Myocyte (in vitro differentiated cells): ENCODE measurements around the gene DCAF4. TPM values are rescaled to one million over a fixed set of nuclear protein-coding genes. Genes with fewer than 3 reads are reported as not detected.
A peak's percentile ranks its signal among the peaks of the same experiment; 100 is the strongest.

Experiments
- DNase-seq: peaks from one replicate; pipeline ENCODE4 v3.0.0-alpha.2; 2012; ENCODE audit warnings: low read depth
- total RNA-seq: library from RNA; depleted of rRNA; stranded (reverse); fragments of >200 nt; gene quantifications from 2 replicates; pipeline ENCODE4 v1.2.3, GENCODE V29; 2014

The DCAF4 gene
- total RNA-seq, 1 donor from 2014 or later, result 23.2 TPM

DNA sequence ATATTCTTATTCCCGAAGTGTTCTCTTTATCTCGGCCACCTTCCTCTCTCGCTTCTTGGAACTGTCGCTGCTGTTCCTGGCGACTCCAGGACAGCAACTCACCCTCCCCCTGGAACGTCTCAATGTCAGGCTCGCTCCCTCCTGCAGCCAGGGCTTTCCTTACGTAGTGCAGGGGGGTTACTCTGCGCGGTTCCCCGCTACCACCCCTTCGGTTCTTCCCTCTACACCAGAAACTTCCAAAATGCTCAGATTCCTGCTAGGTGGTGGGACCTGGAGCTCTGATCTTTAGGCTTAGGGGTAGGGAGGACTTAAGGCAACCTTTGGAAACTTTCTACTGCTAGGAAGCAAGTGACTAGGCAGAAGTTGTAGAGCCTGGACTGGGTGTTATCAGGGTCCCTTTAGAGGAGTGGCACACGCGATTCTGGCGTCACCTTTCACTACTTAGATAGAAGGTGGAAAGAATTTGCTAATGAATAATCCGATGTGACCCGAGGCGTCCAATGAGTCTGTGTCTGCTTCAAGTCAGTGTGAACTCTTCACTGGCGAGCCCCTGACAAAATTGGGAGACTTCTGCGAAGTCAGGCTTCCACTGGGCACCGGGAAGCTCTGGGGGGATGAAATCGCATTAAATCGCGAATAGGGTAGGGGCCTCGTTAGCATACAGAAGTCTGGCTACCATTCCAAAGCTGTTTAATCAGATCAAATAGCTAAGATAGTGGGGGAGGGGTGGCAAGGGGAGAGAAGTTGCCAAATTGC, 31.5 kb upstream of the DCAF4 start:
- DNase-seq, result no peak

DNA sequence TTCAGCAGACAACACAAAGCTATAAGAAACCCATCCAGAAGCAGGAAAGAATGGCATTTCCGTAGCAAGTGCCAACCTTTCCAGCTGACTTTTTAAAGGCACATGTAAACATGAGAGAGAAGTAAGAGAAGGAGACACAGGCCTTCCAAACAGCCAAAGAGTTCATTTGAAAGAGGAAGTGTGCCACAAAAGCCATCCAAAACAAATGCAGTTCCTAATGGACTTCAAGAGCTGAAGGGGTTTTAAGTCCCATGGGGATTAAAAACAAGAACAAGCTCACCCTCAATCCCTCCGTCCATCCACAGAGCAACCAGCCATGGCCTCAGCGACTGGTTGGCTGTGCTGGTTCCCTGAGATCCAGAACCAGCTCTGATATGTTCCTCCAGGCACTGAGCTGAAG, 27.8 kb upstream of the DCAF4 start:
- DNase-seq, result no peak

GRCh38 chr14:72901361-72901760, 24.9 kb upstream of the DCAF4 start:
- DNase-seq, result peak; percentile 82

DNA sequence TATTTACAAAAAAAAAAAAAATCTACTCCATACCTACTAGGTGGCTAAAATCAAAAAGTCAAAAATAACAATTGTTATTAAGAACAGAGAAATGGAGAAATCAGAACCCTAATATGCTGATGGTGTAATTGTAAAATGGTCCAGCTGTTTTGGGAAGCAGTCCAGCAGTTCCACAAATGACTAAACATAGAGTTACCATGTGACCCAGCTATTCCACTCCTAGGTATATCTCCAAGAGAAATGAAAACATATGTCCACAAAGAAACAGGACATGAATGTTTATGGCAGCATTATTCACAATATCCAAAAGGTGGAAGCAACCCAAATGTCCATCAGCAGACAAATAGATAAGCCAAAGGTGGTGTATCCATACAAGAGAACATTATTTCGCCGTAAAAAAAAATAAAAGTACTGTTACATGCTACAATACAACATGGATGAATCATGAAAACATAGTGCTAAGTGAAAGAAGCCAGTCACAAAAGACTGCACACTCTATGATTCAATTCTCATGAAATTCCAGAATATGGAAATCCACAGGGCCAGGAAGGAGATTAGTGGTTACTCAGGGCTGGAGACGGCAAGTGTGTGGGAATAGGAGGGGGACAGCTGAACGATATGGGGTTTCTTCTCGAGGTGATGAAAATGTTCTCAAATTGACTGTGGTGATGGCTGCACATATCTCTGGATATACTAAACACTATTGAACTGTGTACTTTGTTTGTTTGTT, 23.3 kb upstream of the DCAF4 start:
- DNase-seq, result peak; percentile 44

DNA sequence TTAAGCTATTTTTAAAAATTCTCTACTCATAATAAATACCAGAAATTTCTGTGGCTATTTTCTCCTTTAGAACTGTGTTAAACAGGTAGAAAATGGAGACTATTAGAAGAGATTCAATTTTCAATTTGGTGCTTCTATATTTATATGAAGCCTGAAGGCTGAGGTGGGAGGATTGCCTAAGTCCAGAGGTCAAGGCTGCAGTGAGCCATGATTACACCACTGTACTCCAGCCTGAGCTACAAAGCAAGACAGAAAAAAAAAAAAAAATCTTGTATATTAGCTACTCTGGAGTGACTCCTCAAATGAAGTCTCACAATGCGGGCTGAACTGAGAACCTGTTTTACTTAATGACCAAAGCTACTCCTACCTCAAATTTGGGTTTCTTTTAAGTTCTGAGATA, 22.5 kb upstream of the DCAF4 start:
- no peak for DNase-seq

DNA sequence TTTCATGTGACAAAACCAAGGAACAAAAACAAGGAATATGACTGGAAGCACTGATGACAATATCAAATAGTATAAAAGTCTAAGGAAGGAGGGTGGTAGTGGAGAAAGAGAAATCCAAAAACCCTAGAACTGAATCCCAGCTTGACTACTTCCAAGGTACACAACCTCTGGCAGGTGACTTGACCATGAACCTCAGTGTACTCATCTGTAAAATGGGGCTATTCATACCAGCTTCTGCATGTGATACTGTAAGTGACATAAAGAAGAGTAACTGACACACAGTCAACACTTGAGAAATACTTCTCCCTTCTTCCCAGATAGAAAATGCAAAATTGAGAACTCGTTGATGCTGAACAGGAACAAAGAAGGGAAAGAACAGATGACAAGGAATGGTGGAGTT, 22.0 kb upstream of the DCAF4 start:
- no peak for DNase-seq

DNA sequence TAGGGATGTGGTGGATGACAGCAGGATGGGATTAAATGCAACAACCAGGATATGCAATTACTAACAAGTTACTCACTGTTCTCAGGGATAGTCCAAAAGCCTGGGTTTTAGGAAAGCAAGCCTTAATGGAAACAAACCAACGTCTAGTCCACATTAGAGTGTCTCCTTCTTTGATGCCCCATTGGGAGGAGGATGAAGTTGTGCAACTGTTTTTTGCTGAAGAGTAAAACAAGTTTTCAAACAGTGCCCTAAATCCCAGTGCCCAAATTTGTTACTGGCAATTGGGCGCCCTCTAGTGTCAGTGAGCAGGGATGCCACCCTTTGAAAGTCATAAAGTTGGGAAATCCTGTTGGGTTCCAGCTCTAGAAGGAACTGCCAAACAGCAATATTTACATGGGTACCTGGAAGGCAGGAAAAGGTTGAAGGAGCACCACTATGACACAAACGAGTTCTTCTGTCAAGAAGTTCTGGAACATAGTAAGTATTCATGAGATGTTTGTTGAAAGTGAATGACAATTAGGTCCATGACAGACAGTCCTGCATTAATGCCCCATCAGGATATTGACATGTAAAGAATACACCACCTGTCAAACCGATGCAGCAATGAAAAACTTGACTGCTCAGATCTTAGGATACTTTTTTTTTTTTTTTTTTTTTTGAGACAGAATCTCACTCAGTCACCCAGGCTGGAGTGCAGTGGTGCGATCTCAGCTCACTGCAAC, 21.3 kb upstream of the DCAF4 start:
- peak; percentile 81 for DNase-seq

DNA sequence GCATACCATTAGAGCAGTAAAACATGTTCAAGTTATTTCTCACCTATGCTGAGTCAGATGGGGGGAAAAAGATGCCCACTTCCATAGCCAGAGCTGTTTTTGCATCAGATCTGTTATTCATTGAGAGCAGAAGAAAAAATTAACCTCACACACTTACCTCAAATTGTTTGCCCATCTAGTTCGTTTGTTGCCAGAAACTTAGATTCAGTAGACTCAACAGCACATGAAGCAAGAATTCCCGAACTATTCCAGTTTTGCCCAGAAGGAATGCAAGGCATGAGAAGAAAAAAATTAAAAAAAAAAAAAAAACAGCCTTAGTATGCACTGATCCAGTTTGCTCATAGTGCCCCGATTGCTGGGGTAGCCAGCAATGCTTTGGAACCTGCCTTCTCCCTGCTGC, 19.9 kb upstream of the DCAF4 start:
- peak; percentile 31 for DNase-seq

GRCh38 chr14:72906879-72907278, 19.4 kb upstream of the DCAF4 start:
- no peak for DNase-seq

DNA sequence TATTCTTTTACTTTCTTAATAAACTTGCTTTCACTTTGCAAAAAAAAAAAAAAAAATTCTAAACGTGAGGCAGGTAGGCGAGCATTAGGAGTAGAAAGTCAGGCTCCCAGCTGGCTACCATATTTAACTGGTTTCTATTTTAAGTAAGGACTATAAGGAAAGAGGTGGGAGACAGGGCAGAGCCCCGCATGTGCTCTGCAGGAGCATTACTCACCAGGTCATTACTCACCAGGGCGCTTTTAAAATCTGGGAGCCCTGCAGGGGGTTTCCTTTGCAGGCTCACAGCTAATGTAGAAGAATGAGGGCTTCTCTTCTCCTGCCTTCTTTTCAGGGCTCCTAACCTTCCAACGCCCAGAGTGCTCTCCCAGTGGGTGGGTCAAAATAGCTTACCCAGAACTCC, 18.4 kb upstream of the DCAF4 start:
- peak; percentile 34 for DNase-seq

GRCh38 chr14:72909163-72909562, 17.1 kb upstream of the DCAF4 start:
- no peak for DNase-seq

- DNase-seq, result no peak
These were observed 12.5 kb upstream of the DCAF4 start for GRCh38 chr14:72913809-72914208.

DNA sequence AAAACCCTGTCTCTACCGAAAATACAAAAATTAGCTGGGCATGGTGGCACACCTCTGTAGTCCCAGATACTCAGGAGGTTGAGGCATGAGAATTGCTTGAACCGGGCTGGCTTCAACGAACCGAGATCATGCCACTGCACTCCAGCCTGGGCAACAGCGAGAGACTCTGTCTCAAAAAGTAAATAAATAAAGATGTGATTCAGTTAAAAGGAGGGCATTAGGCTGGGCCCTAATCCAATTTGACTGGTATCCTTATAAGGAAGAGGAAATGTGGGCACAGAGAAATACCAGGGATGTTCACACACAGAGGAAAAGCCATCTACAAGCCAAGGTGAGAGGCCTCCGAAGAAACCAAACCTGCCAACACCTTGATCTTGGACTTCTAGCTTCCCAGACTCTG, 10.1 kb upstream of the DCAF4 start:
- no peak for DNase-seq

GRCh38 chr14:72917094-72917802, 9.0 kb upstream of the DCAF4 start:
- no peak for DNase-seq

DNA sequence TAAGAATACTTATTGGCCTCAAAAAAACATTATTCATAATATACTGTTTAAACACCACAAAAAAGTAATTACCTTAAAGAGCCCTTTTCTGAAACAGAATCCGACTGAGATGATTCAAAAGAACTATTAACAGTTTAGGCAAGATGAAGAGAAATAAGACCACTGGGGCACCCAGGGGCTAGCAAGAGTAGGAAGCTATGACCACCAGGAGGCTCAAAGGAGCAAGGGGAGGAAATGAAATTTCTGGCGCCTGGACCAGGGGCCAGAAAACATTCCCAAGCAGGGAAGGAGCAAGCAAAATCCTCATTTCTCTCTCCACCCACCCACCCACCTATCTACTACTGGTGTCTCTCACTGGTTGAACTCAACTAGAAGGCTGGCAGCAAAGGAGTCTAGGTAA, 6.3 kb upstream of the DCAF4 start:
- DNase-seq, result no peak

DNA sequence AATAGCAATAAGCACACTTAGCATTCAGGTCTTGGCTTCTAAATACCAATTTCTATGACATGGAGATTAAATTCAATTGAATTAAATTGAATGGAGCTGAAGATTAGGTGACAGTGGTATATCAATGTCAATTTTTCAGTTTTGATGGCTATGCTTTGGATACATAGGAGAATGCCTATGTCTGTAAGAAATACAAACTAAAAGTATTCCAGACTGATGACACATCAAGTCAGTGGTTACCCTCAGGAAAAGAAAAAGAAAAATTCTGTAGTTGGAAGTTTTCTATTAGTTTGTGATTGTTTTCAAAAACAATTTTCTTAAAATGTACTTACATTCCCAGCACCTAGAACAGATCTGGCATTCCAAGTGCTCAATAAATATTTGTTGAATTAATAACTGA, 4.9 kb upstream of the DCAF4 start:
- no peak for DNase-seq

GRCh38 chr14:72924337-72924736, 1.9 kb upstream of the DCAF4 start:
- no peak for DNase-seq

GRCh38 chr14:72925171-72925759, 999 bp upstream of the DCAF4 start:
- DNase-seq, result no peak

DNA sequence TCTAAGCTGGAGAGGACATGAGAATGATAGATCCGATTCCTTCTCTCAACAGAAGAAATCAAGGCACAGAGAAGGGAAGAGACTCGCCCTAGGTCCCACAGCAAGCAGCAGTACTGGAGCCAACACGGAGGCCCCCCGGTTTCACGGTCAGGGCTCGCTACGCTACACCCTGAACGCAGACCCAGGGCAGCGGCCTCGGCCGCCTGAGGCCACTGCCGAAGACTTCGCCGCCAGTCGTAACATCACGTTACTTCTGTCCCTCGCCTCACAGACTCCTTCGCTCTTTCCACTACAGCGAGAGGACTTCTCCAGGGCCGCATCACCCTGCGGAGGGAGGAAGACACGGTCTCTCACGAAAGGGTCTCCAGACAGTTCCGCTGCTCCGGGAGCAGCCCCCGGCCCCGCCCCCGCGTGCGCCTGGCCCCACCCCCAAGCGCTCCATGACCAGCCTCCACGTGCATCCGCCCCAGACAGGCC, 411 bp upstream of the DCAF4 start:
- DNase-seq, result no peak

DNA sequence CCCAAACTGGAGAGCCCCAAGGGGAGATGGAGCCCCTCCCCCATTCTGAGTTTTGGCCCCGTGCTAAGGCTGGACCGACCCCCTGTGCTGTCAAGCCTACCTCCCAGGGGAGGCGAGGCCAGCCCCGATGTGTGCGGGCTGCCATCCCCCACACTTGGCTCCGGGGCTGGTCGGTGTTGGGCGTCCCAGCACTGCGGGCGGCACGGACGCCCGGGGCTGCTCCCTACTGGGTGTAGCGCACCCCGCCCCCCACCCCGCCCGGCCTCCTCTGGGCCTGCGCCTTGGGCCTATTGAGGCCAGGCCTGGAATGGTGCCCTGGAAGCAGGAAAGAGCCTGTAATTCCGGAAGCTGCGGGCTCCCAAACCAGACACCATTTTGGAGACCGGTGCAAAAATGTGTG, 2.6 kb downstream of the DCAF4 start:
- DNase-seq, result no peak
